Measurements from ENCODE around the gene MOCS2. TPM values are rescaled to one million over a fixed set of nuclear protein-coding genes. Genes with fewer than 3 reads are reported as not detected.
A peak's percentile ranks its signal among the peaks of the same experiment; 100 is the strongest.
"Not testable (repeated sequence)": the region's sequence is repeated elsewhere in the genome, so short reads cannot be mapped to it uniquely, and the experiment has no call there.

The MOCS2 gene
- total RNA-seq, 2 experiments from 2014 or later: 20.7 to 21.6 TPM

DNA sequence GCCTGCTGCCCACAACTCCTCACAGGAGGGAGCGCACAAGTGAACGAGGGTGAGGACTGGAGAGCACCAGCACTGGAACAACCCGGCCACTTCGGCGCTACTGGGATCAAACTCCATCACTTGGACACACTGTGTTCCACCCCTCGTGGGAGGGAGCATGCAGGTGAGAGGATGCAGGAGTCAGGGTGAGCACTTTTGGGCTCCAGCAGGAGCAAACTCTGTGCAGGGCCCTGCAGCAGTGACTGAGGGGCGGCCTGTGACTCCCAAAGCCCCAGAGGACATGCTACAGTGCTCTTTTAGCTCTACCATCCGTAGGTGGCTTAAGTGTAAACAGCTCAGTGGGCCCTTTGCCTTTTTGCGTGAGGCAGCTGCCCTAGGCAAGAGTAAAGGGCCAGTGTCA, 4.4 kb upstream of the MOCS2 start:
- intact Hi-C loops (cut with micrococcal nuclease): no loop called here
- no peak for DNase-seq
- H3K4me1 Mint-ChIP-seq (ENCODE audit: low read depth): peaks cover 11% of the 10 kb centered on the region
- no peak overlapping the region for H3K27ac Mint-ChIP-seq
- H3K4me3 Mint-ChIP-seq: no peak overlapping the region
- ChIA-PET CTCF (no interaction called here), POLR2A (no interaction called here)
- peaks cover 2% of the 10 kb centered on the region for H3K36me3 Mint-ChIP-seq
- no peaks in the 10 kb centered on the region for H3K9me3 Mint-ChIP-seq
- no peaks in the 10 kb centered on the region for H3K27me3 Mint-ChIP-seq

DNA sequence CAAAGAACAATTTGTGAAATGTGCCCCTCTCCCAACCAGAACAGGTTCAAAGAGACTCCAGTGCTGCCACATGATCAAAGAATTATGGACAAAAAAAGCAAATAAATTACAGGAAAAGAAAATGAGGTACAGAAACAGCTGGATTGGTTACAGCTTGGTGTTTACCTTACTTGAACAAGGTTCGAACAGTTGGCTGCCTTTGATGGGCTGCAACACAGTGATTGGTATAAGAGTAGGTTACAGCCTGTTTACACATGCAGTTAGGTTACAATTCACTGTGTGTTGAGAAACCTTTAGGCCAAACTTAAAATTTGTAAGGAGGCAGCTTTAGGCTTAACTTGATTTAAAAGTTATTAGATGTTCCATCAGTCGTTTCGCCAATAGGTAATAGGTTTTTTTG, 3.4 kb upstream of the MOCS2 start:
- Mint-ChIP-seq H3K4me3 (no peak overlapping the region), H3K27ac (no peak overlapping the region), H3K9me3 (no peaks in the 10 kb centered on the region), H3K27me3 (no peaks in the 10 kb centered on the region), H3K4me1 (ENCODE audit: low read depth) (peaks cover 17% of the 10 kb centered on the region), H3K36me3 (peaks cover 2% of the 10 kb centered on the region)
- ChIA-PET POLR2A (no interaction called here), CTCF (interaction anchor here (0.9 to 1.2 kb wide), 3 partner anchors 8 to 164 kb away, joined by 3 to 6 read pairs (median 3); no protein-coding TSS in a partner anchor)
- intact Hi-C loops (cut with micrococcal nuclease): no loop called here
- no peak for DNase-seq

DNA sequence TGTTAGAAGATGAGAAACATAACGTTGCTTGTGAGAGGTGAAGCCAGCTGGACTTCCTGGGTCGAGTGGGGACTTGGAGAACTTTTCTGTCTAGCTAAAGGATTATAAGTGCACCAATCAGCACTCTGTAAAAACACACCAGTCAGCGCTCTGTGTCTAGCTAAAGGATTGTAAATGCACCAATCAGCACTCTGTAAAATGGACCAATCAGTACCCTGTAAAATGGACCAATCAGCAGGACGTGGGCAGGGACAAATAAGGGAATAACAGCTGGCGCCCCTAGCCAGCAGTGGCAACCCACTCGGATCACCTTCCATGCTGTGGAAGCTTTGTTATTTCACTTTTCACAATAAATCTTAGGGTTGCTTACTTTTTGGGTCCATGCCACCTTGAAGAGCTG, 2.8 kb upstream of the MOCS2 start:
- CTCF ChIA-PET: interaction anchor here (0.9 to 1.2 kb wide), 4 partner anchors 9 to 163 kb away, joined by 3 to 6 read pairs (median 3); no protein-coding TSS in a partner anchor
- H3K4me1 Mint-ChIP-seq (ENCODE audit: low read depth): peaks cover 22% of the 10 kb centered on the region
- H3K9me3 Mint-ChIP-seq; intact Hi-C loops (cut with micrococcal nuclease); POLR2A ChIA-PET; H3K4me3 Mint-ChIP-seq; H3K36me3 Mint-ChIP-seq; H3K27ac Mint-ChIP-seq; DNase-seq; H3K27me3 Mint-ChIP-seq: not testable (repeated sequence)

DNA sequence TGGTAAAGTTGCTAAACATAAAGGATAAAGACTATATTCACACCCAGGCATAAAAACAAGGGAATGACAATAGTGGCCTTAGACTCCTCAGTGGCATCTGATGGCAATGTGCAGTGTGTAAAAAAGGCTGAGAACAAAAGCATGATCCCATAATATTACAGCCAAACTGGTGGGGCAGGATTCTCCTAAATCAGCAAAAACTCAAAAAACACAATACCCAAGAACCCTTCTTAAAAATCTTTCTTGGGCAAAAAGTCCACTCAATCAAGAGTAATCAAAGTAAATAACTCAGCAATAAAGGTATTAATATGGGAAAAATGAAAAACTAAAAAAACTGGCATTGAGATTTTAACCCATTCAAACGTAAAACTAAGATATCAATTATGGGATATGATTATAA, 1.6 kb upstream of the MOCS2 start:
- peaks cover 30% of the 10 kb centered on the region for H3K4me1 Mint-ChIP-seq (ENCODE audit: low read depth)
- no peak overlapping the region for H3K4me3 Mint-ChIP-seq
- no peak for DNase-seq
- H3K9me3 Mint-ChIP-seq: no peaks in the 10 kb centered on the region
- ChIA-PET CTCF (interaction anchor here (1.9 kb wide), 1 partner anchor 163 kb away, joined by 17 read pairs; no protein-coding TSS in a partner anchor), POLR2A (no interaction called here)
- no peak overlapping the region for H3K27ac Mint-ChIP-seq
- H3K36me3 Mint-ChIP-seq: peaks cover 9% of the 10 kb centered on the region
- intact Hi-C loops (cut with micrococcal nuclease): no loop called here
- H3K27me3 Mint-ChIP-seq: no peaks in the 10 kb centered on the region

DNA sequence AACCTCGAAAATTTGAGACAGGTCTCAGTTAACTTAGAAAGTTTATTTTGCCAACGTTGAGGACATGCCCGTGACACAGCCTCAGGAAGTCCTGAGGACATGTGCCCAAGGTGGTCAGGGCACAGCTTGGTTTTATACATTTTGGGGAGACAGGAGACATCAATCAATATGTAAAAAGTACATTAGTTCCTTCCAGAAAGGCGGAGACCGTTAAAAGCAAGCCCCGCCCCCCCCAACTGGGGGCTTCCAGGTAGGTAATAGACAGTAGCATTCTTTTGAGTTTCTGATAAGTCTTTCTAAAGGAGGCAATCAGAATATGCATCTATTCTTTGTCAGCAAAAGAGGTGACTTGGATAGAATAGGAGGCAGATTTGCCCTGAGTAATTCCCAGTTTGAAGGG, 599 bp upstream of the MOCS2 start:
- no peaks in the 10 kb centered on the region for H3K27me3 Mint-ChIP-seq
- CTCF ChIA-PET: interaction anchor here (1.0 to 2.0 kb wide), 7 partner anchors 9 to 417 kb away, joined by 3 to 17 read pairs (median 4); no protein-coding TSS in a partner anchor
- intact Hi-C loops (cut with micrococcal nuclease): no loop called here

DNA sequence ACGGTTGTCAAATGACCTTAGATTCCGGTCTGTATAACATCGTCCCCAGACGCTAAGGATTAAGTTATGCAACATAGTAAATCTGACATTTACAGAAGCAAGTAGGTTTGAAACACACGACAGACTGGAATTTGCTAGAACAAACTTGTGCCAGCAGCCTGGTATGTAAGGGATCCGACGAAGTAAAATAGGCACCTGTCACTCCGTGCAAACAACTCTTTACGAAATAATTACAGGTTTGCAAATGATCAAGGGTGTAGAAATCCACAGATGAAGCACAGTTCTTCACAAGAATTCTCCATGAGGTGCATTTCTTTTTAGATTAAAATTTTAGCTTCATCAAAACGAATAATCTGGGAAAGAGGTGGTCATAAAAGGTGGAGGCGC, 508 bp downstream of the MOCS2 start:
- intact Hi-C loops (cut with micrococcal nuclease): loop anchor here (1.0 to 10.0 kb wide), 6 partner anchors 29 to 1206 kb away; partner anchors contain the start of genes ARL15 and NDUFS4
- no peak for DNase-seq
- POLR2A ChIA-PET: interaction anchor here (1.0 to 1.4 kb wide), 4 partner anchors 10 to 160 kb away, joined by 3 to 4 read pairs (median 4); no protein-coding TSS in a partner anchor
- CTCF ChIA-PET: interaction anchor here (0.6 to 2.0 kb wide), 9 partner anchors 8 to 416 kb away, joined by 3 to 17 read pairs (median 4); no protein-coding TSS in a partner anchor
- no peaks in the 10 kb centered on the region for H3K9me3 Mint-ChIP-seq
- H3K27ac Mint-ChIP-seq: peak overlapping the region; percentile 78
- no peaks in the 10 kb centered on the region for H3K27me3 Mint-ChIP-seq
- peaks cover 42% of the 10 kb centered on the region for H3K4me1 Mint-ChIP-seq (ENCODE audit: low read depth)
- H3K4me3 Mint-ChIP-seq: peak overlapping the region; percentile 94
- H3K36me3 Mint-ChIP-seq: peaks cover 16% of the 10 kb centered on the region

More for the DNA sequence above, 599 bp upstream of the MOCS2 start:
- peaks cover 15% of the 10 kb centered on the region for H3K36me3 Mint-ChIP-seq
- DNase-seq: no peak
- peak overlapping the region; percentile 78 for H3K27ac Mint-ChIP-seq
- H3K9me3 Mint-ChIP-seq: no peaks in the 10 kb centered on the region
- H3K4me1 Mint-ChIP-seq (ENCODE audit: low read depth): peaks cover 40% of the 10 kb centered on the region
- peak overlapping the region; percentile 94 for H3K4me3 Mint-ChIP-seq
- POLR2A ChIA-PET: interaction anchor here (0.9 to 1.4 kb wide), 7 partner anchors 11 to 311 kb away, joined by 3 to 4 read pairs (median 3); no protein-coding TSS in a partner anchor

DNA sequence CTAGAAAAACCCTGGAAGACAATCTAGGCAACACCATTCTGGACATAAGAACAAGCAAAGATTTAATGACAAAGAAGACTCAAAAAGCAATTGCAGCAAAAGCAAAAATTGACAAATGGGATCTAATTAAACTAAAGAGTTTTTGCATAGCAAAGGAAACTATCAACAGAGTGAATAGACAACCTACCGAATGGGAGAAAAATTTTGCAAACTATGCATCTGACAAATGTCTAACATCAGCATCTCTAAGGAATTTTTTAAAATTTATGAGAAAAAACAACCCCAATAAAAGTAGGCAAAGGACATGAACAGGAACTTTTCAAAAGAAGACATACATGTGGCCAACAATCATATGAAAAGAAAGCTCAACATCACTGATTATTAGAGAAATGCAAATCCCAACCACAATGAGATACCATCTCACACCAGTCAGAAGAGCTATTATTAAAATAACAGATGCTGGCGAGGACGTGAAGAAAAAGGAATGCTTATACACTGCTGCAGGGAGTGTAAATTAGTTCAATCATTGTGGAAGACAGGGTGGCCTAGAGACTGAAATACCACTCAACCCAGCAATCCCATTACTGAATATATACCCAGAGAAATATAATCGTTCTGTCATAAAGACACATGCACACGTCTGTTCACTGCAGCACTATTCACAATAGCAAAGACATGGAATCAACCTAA, 3.8 kb downstream of the MOCS2 start:
- CTCF ChIA-PET: interaction anchor here (3.9 kb wide), 1 partner anchor 157 kb away, joined by 15 read pairs; no protein-coding TSS in a partner anchor
- Mint-ChIP-seq H3K4me3 (no peak overlapping the region), H3K27me3 (no peaks in the 10 kb centered on the region), H3K27ac (no peak overlapping the region), H3K9me3 (no peaks in the 10 kb centered on the region), H3K4me1 (ENCODE audit: low read depth) (peaks cover 39% of the 10 kb centered on the region), H3K36me3 (peaks cover 25% of the 10 kb centered on the region)
- intact Hi-C loops (cut with micrococcal nuclease): loop anchor here (5.0 to 10.0 kb wide), 2 partner anchors 457 to 1209 kb away; partner anchors contain the start of genes ARL15 and NDUFS4
- POLR2A ChIA-PET: no interaction called here
- DNase-seq: no peak

DNA sequence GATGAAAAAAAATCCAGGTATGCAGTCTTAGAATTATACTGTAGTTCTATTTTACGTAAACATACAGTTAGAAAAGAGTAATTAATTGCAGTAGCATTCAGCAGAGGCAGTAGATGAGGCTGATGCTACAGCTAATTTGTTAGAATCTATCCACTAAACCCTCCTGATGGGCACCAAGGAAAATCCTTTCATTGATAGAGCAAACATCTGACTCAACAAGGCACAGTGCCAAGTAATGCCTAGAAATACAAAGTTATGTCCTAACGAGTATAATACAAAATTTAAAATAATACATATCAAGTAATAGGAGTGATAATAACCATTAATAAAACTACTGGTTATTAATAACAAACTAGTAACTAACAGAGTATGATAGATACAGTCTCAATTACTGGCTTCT, 9.0 kb downstream of the MOCS2 start:
- Mint-ChIP-seq H3K36me3 (peaks cover 21% of the 10 kb centered on the region), H3K27me3 (no peaks in the 10 kb centered on the region), H3K4me1 (ENCODE audit: low read depth) (peaks cover 8% of the 10 kb centered on the region), H3K4me3 (no peak overlapping the region), H3K27ac (no peak overlapping the region), H3K9me3 (no peaks in the 10 kb centered on the region)
- DNase-seq: no peak
- intact Hi-C loops (cut with micrococcal nuclease): loop anchor here (10.0 kb wide), 1 partner anchor 1214 kb away; the partner anchor contains the start of gene ARL15
- ChIA-PET POLR2A (no interaction called here), CTCF (interaction anchor here (1.0 to 7.3 kb wide), 2 partner anchors 9 to 150 kb away, joined by 4 to 194 read pairs; partner anchors contain the start of gene MOCS2)

DNA sequence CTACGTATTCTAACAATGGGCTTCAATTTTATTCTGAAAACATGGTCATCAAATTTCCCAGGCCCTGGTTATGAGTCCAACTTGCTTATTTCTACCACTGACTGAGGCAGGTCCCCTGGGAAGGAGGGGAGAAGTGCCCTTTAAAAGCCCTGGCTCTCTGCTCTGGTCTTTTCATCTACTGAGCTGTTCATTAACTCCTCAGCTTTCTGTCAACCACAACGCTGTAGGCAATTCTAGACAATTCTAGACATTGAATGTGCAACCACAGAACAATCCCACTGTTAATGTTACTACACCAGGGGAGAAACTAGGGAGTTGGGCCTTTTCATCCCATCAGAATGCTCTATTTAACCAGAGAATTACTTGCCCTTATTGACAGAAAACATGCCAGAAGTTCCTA, 10.0 kb downstream of the MOCS2 start:
- intact Hi-C loops (cut with micrococcal nuclease): loop anchor here (5.0 kb wide), 1 partner anchor 312 kb away; the partner anchor contains the start of genes ITGA1 and PELO

DNA sequence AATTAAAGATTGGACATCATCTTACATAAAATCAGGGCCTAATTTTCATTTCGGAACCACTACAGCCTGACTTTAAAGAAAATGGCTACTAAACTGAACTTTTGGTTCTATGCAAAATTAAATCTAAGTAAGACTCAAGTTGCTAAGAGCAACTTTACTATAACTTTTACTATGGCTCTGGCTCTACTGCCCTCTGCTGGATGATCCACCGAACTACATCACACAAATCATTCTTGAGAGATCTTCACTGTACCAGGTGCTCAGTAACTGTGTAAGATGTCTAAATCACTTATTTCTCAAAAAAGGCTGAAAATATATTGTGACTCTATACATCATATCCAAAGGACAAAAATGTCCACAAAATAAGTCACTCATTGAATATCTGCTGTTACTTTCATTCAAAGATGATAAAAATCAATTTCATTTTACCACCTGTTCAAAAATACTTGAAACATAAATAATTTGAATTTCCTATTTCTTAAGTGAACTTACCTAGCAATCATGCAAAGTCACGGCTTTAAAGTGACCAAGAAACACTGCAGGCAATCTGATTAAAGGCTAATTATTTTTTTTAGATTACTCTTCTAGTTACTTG, 13.5 kb downstream of the MOCS2 start:
- no peaks in the 10 kb centered on the region for H3K27me3 Mint-ChIP-seq
- H3K4me1 Mint-ChIP-seq (ENCODE audit: low read depth): no peaks in the 10 kb centered on the region
- CTCF ChIA-PET: interaction anchor here (0.7 to 7.3 kb wide), 14 partner anchors 12 to 181 kb away, joined by 3 to 194 read pairs (median 4); partner anchors contain the start of gene MOCS2
- H3K36me3 Mint-ChIP-seq: peaks cover 8% of the 10 kb centered on the region
- peak; percentile 78 for DNase-seq
- H3K9me3 Mint-ChIP-seq: no peaks in the 10 kb centered on the region
- no peak overlapping the region for H3K4me3 Mint-ChIP-seq
- intact Hi-C loops (cut with micrococcal nuclease): loop anchor here (1.0 to 5.0 kb wide), 4 partner anchors 107 to 309 kb away; partner anchors contain the start of genes ITGA1, ITGA2 and PELO
- H3K27ac Mint-ChIP-seq: no peak overlapping the region
- POLR2A ChIA-PET: no interaction called here

More for the DNA sequence above, 10.0 kb downstream of the MOCS2 start:
- DNase-seq: no peak
- Mint-ChIP-seq H3K4me3 (no peak overlapping the region), H3K4me1 (ENCODE audit: low read depth) (peaks cover 2% of the 10 kb centered on the region), H3K27ac (no peak overlapping the region), H3K36me3 (peaks cover 16% of the 10 kb centered on the region), H3K9me3 (no peaks in the 10 kb centered on the region), H3K27me3 (no peaks in the 10 kb centered on the region)
- CTCF ChIA-PET: interaction anchor here (1.8 to 7.3 kb wide), 2 partner anchors 10 to 149 kb away, joined by 5 to 194 read pairs; no protein-coding TSS in a partner anchor
- POLR2A ChIA-PET: no interaction called here

DNA sequence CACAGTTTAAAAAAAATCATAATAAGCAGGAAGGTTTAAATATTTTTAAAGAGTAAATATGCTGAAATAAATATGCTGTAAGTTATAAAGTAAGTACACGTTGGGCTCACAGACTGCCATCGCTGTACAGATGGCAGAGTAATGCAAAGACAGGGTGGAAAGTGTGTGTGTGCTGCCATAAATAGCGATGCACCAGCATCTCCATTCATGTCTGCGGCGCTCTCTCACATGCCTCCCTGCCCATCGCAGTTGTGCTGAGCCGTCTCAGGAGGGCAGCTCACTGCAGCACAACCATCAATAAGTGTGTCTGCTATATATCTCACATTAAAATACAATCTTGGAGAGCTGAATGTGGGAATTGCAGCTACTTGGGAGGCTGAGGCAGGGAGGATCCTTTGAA, 14.3 kb downstream of the MOCS2 start:
- H3K27me3 Mint-ChIP-seq: no peaks in the 10 kb centered on the region
- H3K4me1 Mint-ChIP-seq (ENCODE audit: low read depth): peaks cover 2% of the 10 kb centered on the region
- H3K9me3 Mint-ChIP-seq: no peaks in the 10 kb centered on the region
- DNase-seq: no peak
- ChIA-PET POLR2A (interaction anchor here (0.5 kb wide), 1 partner anchor 108 kb away, joined by 3 read pairs; no protein-coding TSS in a partner anchor), CTCF (interaction anchor here (0.7 to 7.3 kb wide), 11 partner anchors 14 to 180 kb away, joined by 3 to 194 read pairs (median 4); partner anchors contain the start of gene MOCS2)
- H3K4me3 Mint-ChIP-seq: no peak overlapping the region
- peaks cover 7% of the 10 kb centered on the region for H3K36me3 Mint-ChIP-seq
- H3K27ac Mint-ChIP-seq: no peak overlapping the region
- intact Hi-C loops (cut with micrococcal nuclease): loop anchor here (5.0 kb wide), 1 partner anchor 308 kb away; the partner anchor contains the start of genes ITGA1 and PELO

Measured in activated CD4-positive, alpha-beta memory T cell treated with anti-CD3 and anti-CD28 coated beads for 36 hours (primary cell).